Suprapubic skin (tissue), 4 donors: ENCODE results near the gene AHNAK.

Experiments
- EP300 ChIP-seq: sonication (generic); formaldehyde crosslinking; IDR thresholded peaks from one replicate; pipeline ENCODE4 v1.6.1; 2017; ENCODE audit warnings: antibody characterized with exemption
- POLR2A ChIP-seq, 2 donors: fragments of 450-650 bp; IDR thresholded peaks; one replicate each; pipeline ENCODE4 v1.6.1; 2017; ENCODE audit warnings: antibody characterized with exemption in 2 of 2, mild to moderate bottlenecking in 2 of 2, moderate library complexity in 2 of 2
- POLR2AphosphoS5 ChIP-seq, 3 donors: sonication (generic); formaldehyde crosslinking; IDR thresholded peaks; one replicate each; pipeline ENCODE4 v1.6.1; 2017; ENCODE audit warnings: antibody characterized with exemption in 3 of 3
- TF ChIP-seq, protein P1 (sequence below), 2 donors: fragments of 200-600 bp in 1 of 2; fragments of 450-650 bp in 1 of 2; sonication (generic) in 1 of 2; IDR thresholded peaks; one replicate each; pipeline ENCODE4 v1.5.1; 2016 to 2019; ENCODE audit warnings: antibody characterized with exemption in 2 of 2, mild to moderate bottlenecking in 1 of 2, moderate library complexity in 1 of 2

DNA sequence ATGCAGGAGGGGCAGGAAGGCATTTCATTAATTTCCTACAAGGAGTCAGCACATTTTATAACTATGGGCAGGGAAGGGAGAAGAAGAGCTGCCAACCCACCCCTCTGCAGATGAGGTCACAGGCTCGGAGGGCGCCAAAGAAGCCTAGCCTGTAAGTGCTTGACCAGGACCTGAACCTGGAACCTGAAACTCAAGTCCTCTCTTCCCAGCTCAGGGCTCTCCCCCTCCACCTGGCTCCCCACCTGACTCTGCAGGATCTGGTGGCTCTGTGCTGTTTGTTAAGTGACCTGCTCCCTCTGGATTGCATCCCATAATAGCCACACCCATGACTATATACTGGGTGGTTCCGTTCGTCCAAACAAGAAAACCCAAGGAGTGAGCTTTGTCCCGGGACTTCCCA, 100.5 kb downstream of the AHNAK start:
- TF ChIP-seq EP300 = no peak
- TF ChIP-seq, protein P1, sequence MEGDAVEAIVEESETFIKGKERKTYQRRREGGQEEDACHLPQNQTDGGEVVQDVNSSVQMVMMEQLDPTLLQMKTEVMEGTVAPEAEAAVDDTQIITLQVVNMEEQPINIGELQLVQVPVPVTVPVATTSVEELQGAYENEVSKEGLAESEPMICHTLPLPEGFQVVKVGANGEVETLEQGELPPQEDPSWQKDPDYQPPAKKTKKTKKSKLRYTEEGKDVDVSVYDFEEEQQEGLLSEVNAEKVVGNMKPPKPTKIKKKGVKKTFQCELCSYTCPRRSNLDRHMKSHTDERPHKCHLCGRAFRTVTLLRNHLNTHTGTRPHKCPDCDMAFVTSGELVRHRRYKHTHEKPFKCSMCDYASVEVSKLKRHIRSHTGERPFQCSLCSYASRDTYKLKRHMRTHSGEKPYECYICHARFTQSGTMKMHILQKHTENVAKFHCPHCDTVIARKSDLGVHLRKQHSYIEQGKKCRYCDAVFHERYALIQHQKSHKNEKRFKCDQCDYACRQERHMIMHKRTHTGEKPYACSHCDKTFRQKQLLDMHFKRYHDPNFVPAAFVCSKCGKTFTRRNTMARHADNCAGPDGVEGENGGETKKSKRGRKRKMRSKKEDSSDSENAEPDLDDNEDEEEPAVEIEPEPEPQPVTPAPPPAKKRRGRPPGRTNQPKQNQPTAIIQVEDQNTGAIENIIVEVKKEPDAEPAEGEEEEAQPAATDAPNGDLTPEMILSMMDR (IDR thresholded peaks at IDR 0.05) = no peak
- no peak for TF ChIP-seq POLR2AphosphoS5 (IDR thresholded peaks at IDR 0.05)
- no peak for TF ChIP-seq POLR2A (IDR thresholded peaks at IDR 0.05)
